Fibroblast of pulmonary artery (primary cell): ENCODE measurements around the gene FAM149A.

Source experiments
- DNase-seq: peaks from one replicate; pipeline ENCODE4 v3.0.0-alpha.2; 2010; ENCODE audit warnings: low read depth
- H3K4me3 ChIP-seq: replicated peaks from 2 replicates; pipeline ENCODE4 v1.5.1; 2011; ENCODE audit warnings: low read depth, mild to moderate bottlenecking, control low read depth, low read length, moderate library complexity
- TF ChIP-seq, protein P1 (sequence below): IDR thresholded peaks from 2 replicates; pipeline ENCODE4 v1.5.1; 2011; ENCODE audit warnings: mild to moderate bottlenecking, control low read depth, low read length, inconsistent platforms; ENCODE audit errors: missing control alignments

The FAM149A gene

DNA sequence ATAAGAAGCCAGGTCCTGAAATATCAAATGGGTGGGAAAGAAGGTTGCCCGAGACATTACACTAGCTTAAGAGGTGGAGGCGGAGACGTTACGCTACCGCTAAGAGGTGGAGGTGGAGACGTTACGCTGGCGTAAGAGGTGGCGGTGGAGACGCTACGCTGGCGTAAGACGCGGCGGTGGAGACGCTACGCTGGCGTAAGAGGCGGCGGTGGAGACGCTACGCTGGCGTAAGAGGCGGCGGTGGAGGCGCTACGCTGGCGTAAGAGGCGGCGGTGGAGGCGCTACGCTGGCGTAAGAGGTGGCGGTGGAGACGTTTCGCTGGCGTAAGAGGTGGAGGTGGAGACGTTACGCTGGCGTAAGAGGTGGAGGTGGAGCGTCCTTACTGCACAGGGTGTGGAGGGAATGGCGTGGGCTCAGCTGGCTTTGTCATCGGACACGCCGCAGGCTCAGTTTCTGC, 99.6 kb downstream of the FAM149A start:
- TF ChIP-seq, protein P1, sequence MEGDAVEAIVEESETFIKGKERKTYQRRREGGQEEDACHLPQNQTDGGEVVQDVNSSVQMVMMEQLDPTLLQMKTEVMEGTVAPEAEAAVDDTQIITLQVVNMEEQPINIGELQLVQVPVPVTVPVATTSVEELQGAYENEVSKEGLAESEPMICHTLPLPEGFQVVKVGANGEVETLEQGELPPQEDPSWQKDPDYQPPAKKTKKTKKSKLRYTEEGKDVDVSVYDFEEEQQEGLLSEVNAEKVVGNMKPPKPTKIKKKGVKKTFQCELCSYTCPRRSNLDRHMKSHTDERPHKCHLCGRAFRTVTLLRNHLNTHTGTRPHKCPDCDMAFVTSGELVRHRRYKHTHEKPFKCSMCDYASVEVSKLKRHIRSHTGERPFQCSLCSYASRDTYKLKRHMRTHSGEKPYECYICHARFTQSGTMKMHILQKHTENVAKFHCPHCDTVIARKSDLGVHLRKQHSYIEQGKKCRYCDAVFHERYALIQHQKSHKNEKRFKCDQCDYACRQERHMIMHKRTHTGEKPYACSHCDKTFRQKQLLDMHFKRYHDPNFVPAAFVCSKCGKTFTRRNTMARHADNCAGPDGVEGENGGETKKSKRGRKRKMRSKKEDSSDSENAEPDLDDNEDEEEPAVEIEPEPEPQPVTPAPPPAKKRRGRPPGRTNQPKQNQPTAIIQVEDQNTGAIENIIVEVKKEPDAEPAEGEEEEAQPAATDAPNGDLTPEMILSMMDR = no peak
- peak; percentile 85 for DNase-seq
- H3K4me3 ChIP-seq = peak overlapping the region; percentile 54

DNA sequence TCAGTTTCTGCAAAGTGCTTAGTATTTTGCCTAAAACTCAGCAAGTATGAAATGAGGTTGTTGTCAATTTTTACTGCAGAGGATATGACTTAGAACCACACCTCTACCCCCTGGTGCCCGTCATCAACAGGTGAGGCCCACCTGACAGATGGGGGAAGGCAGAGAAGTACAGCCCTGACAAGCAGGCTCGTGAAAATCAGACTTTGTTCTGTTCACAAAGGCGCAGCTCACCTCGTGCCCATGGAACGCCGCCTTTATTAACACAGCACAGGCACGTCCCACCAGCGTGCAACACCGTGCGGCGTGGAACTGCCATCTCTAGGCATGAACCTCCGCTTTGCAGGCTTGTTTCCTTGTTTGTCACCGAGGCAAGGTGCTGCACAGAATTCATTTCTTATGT, 100.2 kb downstream of the FAM149A start:
- H3K4me3 ChIP-seq = peak overlapping the region; percentile 54
- TF ChIP-seq, protein P1 = no peak
- no peak for DNase-seq

DNA sequence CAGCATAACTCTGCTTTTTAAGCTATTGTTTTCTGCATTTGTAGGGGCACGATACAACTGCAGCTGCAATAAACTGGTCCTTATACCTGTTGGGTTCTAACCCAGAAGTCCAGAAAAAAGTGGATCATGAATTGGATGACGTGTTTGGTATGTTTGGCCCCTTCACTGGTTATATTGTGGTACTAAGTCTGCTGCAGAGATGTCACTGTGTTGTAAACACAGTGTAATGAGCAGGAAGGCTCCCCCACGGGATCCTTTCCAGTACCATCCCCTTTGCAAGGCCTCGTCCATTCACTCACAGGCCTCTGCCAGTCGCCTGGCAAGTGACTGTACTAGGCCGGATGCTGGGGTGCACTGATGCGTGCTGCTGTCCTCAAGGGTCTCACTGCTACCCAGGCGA, 100.7 kb downstream of the FAM149A start:
- H3K4me3 ChIP-seq = no peak overlapping the region
- TF ChIP-seq, protein P1 = no peak
- DNase-seq = no peak

DNA sequence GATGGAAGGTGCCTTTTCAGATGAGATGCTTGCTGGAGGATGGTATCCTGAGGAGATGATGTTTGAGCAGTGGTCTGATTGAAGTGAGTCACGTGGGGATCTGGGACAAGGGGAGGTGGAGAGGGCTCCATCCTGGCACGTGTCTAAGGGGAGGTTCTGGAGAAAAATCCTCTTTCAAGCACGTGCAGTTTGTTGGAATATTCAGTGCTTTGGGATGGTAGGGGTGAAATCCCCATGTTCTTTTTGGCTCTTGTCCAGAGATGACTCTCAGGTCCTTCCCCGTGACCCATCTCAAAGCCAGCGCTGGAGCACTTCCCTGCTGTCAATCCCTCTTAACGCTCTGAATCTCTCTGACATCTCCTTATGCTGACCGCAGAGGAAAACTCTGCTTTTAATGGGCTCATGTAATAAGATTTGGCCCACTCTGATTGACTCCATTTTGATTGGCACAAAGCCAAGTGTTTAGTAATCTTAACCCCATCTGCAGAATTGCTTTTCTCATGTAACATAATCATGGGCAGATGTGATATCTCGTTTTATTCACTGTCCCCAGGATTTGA, 112.0 kb downstream of the FAM149A start:
- TF ChIP-seq, protein P1 = no peak
- DNase-seq = no peak
- H3K4me3 ChIP-seq = no peak overlapping the region

DNA sequence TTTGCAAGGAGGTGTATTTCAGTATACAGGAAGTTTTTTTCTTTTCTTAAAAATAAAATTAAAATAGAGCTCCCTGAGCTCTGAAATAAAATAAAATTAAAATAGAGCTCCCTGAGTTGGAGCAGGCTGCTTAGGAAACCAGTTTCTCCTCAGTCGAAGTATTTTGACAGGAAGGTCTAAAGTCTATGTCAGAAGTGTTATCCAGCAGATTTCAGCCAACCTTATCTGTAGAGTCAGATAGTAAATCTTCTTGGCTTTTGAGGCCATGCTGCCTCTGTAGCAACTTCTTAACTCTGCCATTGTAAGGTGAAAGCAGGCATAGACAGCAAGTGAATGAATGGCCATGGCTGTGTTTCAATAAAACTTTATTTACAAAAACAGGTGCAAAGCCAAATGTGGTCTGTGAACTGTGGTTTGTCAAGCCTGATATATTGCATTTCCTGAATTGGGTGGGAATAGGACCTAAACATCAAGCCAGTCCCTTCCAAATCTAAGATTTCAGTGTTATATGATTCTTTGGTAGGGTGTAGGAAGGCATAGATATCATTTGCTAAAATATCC, 113.3 kb downstream of the FAM149A start:
- no peak for DNase-seq
- no peak overlapping the region for H3K4me3 ChIP-seq
- TF ChIP-seq, protein P1 = no peak

DNA sequence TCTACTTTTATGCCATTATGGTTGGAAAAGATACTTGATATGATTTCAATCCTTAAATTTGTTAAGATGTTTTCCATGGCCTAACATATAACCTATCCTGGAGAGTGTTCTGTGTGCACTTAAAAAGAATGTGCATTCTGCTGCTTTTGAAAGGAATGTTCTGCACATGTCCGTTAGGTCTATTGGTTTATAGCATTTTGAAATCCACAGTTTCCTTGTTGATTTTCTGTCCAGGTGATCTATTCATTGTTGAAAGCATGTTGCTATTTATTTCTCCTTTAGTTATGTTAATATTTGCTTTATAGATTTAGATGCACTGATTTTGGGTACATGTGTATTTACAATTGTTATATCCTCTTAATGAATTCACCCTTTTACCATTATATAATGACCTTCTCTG, 117.1 kb downstream of the FAM149A start:
- no peak overlapping the region for H3K4me3 ChIP-seq
- TF ChIP-seq, protein P1 = no peak
- DNase-seq = no peak
